IPS-11a (cell line): ENCODE results near the gene CCDC47.

Experiments used
- H3K4me3 ChIP-seq: one replicate; pipeline ENCODE4 v1.5.1; 2013; ENCODE audit warnings: low read depth, low read length, control low read depth

Gene CCDC47

DNA sequence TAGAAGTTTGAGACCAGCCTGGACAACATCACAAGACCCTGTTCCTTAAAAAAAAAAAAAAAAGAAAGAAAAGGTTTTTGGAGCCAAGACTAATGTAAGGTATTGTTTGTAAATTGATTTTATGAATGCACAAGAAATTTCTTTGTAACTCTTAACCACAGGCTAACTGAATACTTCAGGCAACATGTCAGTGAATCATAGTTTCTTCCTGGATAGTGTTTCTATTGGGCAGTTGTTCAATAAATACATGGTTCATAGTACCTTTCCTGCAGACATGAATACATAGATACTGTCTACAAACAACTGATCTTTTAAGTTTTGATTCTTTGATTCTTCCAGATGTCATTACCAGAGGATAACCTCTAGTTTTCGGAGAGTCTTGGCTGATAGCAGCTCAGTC, 12.2 kb upstream of the CCDC47 start:
- no peak overlapping the region for H3K4me3 ChIP-seq

DNA sequence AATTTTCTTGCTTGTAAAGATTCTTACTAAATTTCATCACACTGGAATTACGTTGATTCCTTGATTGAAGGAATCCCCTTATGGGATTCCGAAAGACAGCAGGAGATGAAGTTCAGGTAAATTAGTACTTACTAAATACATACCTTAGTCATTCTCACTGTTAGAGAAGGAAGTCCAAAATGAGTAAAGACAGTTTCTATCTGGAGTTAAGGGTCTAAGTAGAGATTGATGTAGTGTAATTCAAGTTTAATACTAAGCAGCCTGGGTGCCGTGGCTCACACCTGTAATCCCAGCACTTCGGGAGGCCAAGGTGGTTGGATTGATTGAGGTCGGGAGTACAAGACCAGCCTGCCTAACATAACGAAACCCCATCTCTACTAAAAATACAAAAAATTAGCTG, 10.1 kb upstream of the CCDC47 start:
- H3K4me3 ChIP-seq, result no peak overlapping the region

DNA sequence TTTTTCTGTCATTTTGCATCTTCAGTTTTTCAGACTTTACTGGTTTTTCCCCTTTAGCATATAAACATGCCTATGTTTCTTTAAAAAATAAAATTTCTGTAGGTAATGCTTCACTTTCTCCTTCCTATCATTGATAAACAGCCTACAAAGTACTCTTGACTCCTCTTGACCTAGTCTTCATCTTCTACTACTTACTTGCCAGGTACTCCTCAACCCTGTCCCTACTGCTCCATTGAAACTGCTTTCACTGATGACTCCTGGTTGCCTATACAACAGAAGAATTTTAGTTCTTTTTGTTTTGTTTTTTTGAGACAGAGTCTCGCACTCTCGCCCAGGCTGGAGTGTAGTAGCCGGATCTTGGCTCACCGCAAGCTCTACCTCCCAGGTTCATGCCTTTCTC, 7.5 kb upstream of the CCDC47 start:
- H3K4me3 ChIP-seq, result no peak overlapping the region

DNA sequence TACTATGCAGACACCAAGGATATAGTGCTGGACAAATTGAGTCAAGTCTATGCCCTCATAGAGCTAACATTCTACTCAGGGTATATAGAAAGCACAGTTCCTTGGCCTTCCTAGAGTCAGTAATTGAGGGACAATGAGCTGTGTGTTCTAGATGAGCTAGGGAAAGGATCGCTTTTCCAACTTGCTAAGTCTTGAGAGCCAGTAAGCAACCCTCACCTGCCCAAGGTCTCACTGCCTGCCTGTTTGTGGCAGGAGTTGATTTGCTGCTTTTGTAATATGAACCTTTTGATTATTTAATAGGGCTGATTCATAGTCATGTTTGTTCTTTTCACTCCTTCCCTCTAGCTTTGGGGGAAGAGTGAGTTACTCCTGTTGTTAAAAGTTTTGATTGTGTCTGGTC, 7.1 kb upstream of the CCDC47 start:
- no peak overlapping the region for H3K4me3 ChIP-seq

DNA sequence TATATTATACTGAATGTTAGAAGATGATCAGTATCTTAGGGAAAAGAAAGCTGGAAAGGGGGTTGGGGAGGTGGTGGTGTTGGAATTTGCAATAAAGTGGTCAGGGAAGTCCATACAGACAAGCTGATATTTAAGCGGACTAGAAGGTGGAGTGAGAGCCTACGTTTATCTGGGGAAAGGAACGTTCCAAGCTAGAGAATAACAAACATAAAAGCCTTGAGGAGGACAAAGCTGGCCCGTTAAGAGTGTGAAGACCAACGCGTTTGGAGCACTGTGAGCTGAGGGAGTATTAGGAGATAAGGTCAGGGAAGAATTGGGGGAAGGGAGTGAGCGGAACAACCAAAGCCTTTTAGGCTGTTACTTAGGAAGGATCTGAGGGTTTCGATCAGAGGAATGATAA, 2.0 kb upstream of the CCDC47 start:
- H3K4me3 ChIP-seq, result peak overlapping the region; percentile 97

DNA sequence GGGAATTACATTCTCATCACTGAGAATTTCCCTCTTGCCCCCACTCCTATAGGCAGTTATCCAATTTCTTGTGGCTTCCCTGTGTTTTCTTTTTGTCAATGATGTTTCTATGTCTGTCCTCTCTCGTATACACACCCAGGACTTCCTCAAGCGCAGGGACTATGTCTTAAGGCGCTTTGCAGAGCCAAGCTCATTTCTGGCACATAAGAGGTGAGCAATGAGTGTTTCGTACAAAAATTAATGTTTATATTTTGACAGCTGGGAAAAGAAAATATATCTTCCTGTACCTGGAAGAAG, 1.5 kb upstream of the CCDC47 start:
- H3K4me3 ChIP-seq, result peak overlapping the region; percentile 97

DNA sequence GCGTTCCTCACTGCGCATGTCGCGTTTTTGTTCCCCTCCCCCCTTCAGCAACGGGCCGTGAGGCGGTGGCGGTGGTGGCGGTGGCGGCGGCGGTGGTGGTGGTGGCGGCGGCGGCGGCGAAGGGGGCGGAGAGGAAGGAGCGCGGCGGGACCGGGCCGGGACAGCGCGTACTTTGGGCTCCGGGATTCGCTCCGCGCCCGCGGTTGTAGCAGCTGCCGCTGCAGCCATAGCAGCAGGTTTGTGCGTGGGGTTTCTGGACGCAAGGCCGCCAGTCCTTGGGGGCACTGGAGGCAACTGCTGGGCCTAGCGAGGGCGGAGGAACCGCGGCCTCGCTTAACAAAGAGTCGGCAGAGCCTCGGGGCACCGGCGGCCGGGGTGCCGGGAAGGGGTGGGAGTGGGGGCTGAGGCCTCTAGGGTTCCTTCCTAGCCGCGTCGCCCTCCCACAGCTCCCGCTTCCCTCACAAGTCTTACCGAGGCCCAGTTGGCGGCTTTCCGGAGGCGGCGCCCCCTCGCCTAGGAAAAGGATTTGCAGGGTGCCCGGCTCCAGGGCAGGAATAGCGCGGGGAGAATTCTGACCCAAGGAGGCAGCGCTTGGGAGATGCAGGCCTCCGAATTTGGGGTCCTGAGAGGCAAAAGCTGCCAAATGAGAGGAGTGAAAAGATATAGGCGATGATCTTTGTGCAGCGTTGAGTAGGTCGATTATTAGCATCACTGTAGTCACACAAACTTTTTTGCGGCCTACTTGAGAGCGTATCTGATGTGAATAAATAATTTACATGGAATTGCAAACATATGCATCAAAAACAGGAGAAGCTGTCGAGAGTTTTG, 958 bp upstream of the CCDC47 start, which contains the start of gene DDX42:
Gene DDX42 (plus strand): TSS at position 30 of the 828 bp plus-strand sequence. CDS start 12,880 bp downstream, outside the sequence.
- peak within 1 kb of the TSS; percentile 98 for H3K4me3 ChIP-seq

DNA sequence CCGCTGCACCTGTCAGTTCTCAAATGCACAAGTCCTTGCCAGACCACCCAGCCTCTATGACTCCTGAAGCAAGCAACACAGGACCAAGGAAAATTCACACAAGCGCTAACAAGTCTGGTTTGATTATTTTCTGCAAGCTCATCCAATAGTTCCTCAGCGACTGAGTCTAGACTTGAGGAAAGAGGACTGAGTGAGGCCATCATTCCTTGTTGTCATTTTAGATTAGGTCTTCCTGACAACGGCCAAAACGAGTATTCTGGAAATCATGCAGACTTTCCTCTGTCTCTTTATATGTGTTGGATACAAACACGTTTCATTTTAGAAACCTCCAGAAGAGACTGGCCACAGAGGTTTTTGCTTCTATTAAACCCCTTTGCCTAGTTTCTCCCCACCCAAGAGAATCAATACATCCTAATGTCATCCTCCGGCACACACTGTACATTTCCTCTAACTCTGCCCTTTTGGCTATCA, 561 bp downstream of the CCDC47 start:
- peak overlapping the region; percentile 98 for H3K4me3 ChIP-seq

DNA sequence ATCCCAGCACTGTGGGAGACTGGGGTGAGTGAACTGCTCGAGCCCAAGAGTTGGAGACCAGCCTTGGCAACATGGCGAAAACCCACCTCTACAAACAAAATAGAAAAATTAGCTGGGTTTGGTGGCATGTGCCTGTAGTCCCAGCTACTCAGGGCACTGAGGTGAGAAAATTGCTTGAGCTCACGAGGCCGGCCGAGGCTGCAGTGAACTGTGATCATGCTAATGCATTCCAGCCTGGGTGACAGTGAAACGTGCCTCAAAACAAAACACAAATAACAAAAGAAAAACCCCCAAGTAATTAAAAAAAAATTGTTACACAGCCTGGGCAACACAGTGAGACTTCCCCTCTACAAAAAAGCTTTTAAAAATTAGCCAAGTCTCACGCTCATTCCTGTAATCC, 5.0 kb downstream of the CCDC47 start:
- H3K4me3 ChIP-seq, result no peak overlapping the region

DNA sequence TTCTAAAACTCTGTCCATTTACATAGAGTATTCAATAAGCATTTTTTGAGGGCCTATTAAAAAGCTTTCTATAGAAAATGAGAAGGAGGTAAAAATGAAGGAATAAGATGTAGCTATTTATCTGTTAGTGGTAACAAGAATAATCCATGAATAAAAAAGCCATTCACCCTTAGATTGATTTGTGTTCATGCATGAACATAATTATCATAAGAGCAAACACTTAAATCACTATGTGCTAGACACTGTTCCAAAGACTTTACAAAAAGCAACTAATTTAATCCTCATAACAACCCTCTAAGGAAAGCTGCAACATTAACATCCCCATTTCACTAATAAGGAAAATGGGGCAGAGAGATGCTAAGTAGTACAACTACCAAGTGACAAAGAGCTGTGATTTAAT, 6.6 kb downstream of the CCDC47 start:
- no peak overlapping the region for H3K4me3 ChIP-seq

DNA sequence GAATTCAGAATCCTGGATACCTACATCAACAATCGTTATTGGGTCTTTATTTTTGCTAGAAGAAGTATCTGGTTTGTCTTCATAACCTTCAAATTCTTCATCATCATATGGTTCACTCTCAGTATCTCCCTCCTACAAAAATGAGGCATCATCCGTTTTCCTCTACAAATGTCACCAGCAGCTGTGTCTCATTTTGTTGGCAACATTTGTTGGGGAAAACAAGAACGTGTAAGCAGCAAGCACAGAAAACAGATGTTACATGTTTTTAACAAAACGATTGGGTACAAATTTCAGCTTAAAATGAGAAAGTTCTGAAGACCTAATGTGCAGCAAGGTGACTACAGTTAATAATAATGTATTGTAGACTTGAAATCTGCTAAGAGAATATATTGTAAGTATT, 8.7 kb downstream of the CCDC47 start:
- H3K4me3 ChIP-seq, result no peak overlapping the region

DNA sequence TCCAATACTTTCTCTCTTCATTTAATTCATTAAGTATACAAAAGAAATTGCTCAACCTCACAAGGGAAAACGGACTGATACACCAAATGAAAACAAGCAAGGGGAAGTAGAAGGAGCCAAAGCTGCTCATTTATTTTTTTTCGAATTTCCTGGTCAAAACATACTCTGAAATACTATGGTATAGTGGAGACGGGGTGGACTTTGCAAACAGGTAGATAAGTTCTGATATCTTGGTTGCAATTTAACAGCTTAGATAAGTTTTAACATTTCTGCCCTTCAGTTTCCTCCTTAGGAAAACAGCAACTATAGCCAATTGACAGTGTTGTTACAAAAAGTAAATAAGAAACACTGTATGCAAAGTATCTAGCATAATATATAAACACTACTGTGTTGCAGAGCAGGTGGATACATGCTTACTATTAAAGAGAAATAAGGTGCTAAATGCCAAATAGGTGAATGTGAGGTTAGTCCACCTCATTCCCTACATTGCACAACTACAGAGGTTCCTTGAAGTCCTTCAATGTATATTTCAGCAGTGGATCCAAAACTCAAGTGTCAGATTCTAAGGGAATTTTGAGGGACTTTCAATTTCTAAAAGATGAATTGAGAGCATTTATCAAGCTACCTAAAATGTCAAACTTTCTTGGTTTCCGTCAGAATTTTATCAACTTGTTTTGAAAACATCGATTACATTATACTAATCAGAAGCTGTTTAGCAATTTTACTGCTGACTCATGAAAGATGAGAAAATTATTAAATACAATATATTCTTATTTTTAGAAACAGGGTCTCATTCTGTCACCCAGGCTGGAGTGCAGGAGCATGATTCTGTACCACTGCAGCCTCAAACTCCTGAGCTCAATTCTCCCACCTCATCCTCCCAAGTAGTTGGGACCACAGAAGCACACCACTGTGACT, 11.0 kb downstream of the CCDC47 start:
- H3K4me3 ChIP-seq, result no peak overlapping the region

DNA sequence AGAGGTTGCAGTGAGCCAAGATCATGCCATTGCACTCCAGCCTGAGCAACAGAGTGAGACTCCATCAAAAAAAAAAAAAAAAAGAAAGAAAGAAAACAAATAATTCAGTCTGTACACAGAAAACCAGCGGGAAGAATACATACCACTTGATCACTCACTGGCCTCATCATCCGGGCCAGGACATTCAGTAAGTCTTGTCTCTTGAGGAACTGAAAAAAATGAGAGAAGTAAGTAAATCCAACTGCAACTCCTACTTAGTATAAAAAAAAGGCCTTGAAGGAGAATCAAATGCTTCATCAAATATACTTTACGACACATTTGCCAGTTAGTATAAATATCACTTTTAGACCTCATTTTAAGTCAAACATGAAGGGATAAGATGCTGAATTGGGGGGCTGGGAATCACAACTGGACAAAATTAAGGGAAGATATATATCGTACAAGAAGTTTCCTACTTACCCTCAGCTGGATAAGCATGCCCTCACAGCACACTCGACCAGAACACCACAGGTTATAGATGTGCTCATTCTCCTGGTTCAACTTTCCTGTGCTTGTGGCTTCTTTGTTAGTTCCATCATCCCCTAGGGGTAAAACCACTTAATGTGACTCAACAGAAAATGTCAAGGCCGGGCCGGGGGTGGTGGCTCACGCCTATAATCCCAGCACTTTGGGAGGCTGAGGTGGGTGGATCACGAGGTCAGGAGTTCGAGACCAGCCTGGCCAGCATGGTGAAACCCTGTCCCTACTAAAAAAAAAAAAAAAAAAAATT, 12.4 kb downstream of the CCDC47 start:
- no peak overlapping the region for H3K4me3 ChIP-seq

DNA sequence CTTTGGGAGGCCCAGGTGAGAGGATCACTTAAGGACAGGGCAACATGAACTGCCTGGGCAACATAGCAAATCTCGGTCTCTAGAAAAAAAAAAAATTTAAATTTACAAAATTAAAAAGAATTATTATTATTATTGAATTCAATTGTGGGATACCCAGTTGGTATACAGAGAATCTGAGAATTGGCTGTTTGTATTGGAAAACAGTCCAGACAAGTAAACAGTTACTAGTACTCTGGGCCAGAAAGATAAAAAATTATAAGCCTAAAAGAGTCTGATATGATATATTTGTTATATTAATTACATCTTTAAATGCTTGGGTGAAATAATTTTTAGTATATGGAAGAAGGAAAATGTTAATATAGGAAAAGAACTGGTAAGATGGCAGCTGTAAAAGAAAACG, 15.0 kb downstream of the CCDC47 start:
- H3K4me3 ChIP-seq, result no peak overlapping the region

DNA sequence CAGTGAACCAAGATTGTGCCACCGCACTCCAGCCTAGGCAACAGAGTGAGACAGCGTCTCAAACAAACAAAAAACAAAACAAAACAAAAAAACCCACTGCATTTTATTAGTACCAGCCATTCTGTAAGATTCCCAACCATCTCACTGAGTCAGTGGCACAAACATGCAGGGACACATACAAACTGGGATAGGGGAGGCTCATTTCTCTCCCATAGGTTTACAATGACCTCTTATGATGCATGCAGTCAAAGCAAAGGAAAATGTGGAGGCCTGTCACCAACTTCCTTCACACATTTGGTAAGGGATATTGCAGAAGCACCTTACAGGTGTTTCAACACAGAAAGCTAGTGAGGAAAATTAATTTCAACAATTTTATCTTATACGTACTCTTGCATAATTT, 19.4 kb downstream of the CCDC47 start:
- H3K4me3 ChIP-seq, result no peak overlapping the region

DNA sequence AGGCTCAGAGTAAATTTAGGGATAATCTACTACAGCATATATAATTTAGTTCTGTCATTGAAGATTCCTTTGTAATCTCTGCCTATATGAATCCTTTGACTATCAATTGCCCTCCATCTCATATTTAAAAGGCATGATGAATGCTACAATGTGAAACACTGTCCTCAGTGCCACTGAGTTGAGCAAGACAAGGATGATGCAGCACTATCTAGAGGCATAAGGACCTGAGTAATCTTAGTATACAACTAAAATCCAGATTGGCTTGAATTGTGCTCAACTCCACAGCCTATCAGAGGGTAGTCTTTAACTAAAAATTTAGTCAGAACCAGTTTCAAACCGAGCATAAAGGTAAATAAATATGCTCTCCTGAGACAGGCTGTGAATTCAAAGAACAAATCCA, 20.2 kb downstream of the CCDC47 start:
- H3K4me3 ChIP-seq, result no peak overlapping the region

DNA sequence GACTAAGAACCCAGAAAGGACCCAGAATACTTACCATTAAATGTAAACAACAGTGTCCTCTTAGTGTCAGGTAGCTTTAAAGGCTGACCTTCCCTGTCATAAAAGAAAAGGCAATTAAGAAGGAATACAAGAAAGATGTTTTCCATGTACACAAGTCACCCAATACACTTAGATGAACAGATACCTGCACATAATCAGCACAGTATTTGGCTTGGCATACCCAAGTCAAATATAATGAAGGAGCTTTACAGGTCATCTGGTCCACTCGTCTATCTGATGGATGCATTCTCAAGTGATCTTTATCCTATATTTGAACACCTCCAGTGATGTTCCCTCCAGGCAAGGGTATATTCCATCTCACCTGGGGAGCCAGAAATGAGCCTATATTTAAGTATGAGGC, 20.7 kb downstream of the CCDC47 start:
- H3K4me3 ChIP-seq, result no peak overlapping the region

DNA sequence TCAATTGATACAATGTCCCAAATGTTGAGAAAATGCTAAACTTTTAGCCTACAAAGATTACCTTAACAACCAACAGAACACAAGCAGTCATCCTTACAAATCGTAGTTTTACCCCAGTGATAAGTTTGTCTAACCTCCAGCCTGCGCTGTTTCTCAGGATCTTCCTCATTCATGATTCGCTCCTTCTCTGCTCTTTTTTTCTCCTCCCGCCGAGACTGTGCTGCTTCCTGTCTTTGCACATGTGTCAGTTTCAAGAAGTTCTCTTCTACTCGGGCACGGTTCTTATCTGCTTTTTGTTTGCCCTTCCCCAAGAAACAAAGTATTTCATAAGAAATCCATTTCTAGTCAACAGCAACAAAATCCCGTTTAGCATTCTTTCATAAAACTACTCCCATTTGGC, 21.6 kb downstream of the CCDC47 start:
- H3K4me3 ChIP-seq, result no peak overlapping the region

DNA sequence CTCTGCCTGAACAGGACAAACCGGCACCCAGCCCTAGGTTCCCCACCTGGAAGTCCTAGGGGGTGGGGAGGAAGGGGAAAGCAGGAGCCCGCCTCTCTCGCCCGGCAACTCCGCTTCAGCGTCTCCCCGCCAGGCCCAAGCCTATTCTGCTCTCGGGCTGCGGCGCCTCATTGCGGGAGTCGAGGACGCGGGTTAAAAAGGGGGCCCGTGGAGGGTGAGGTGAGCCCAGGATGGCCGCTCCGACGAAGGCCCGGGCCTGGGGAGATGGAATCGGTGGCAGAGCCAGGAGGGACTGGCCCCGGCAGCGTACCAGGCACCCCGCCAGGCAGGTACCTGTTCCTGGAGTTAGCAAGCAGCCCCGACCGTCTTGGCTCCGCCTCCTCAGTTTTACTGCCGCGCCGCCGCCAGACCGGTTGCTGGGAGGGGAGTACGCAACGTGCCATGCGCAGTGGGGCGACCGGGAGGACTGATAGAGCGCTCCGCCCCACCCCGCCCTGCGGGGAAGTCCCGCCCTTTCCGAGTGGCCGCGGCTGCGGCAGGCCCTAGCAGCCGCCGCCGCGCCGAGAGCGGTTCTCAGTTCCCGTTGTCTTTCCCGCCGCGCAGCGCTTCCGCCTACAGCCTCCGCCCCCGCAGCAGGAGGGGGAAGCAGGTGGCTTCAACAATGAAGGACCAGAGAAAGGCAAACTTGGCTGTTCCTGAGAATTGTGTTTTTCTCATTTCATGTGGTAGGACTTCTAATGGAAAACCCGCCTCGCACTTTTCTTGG, 31.8 kb downstream of the CCDC47 start, which contains the start of gene STRADA:
Gene STRADA (minus strand): TSS at position 392 of the 766 bp plus-strand sequence. CDS start 13,430 bp downstream, outside the sequence.
- H3K4me3 ChIP-seq, result peak within 1 kb of the TSS; percentile 80

DNA sequence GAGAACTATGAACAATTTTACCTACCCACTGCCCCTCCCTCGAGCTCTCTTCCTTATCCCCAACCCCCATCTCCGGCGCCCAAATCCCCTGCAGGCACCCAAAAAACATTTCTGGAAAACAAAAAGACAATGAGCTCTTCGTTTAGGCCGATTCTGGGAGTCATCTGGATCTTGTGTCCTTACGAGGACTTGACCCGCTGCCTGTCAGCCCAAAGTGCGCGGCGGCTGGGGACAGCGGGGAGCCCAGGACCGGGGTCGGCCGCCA, 32.3 kb downstream of the CCDC47 start:
- peak overlapping the region; percentile 80 for H3K4me3 ChIP-seq
